OCI-LY7 (cell line): ENCODE measurements around the gene PHOSPHO2. TPM values are rescaled to one million over a fixed set of nuclear protein-coding genes. Genes with fewer than 3 reads are reported as not detected.

Experiments
- BruUV-seq: library from RNA; stranded (reverse); fragments of 400-500 nt; replicated peaks from 2 replicates; lab custom pipeline; 2021; lab: Mats Ljungman, UMichigan
- CTCF ChIA-PET: fragments of 300-600 bp; sonication (Branson Sonifier 250); formaldehyde crosslinking; loops from one replicate; lab custom pipeline; 2022; ENCODE audit warnings: antibody characterized with exemption; ENCODE audit not compliant: unreplicated experiment; lab: Charles Lee
- POLR2A ChIA-PET: fragments of 300-600 bp; sonication (Branson Sonifier 250); formaldehyde crosslinking; loops from one replicate; lab custom pipeline; 2022; ENCODE audit warnings: antibody characterized with exemption; lab: Charles Lee
- DNase-seq: peaks from one replicate; pipeline ENCODE4 v3.0.0-alpha.2; 2015; ENCODE audit warnings: low spot score
- H2AFZ ChIP-seq: fragments of 200-600 bp; sonication (generic), shearing (Covaris generic); 2 replicates; pipeline ENCODE4 v1.6.1; 2014; ENCODE audit warnings: mild to moderate bottlenecking, antibody characterized with exemption, low read length, moderate library complexity
- H3K27ac ChIP-seq: fragments of 200-600 bp; sonication (generic); 2 replicates; pipeline ENCODE4 v1.5.1; 2014; ENCODE audit warnings: mixed run types, low read depth, mild to moderate bottlenecking, moderate library complexity, low read length, inconsistent platforms; ENCODE audit not compliant: poor library complexity, severe bottlenecking
- H3K36me3 ChIP-seq: fragments of 200-600 bp; sonication (generic); 2 replicates; pipeline ENCODE4 v1.6.1; 2014; ENCODE audit warnings: mild to moderate bottlenecking, antibody characterized with exemption, low read length, moderate library complexity, mixed read lengths; ENCODE audit not compliant: insufficient read depth
- H3K4me1 ChIP-seq: fragments of 200-600 bp; sonication (generic); 2 replicates; pipeline ENCODE4 v1.5.1; 2014; ENCODE audit warnings: mild to moderate bottlenecking, low read length; ENCODE audit not compliant: insufficient read depth, poor library complexity, severe bottlenecking
- H3K4me2 ChIP-seq: fragments of 200-600 bp; sonication (generic); 2 replicates; pipeline ENCODE4 v1.6.1; 2014; ENCODE audit warnings: mild to moderate bottlenecking, low read length
- H3K4me3 ChIP-seq: fragments of 200-600 bp; sonication (generic); 2 replicates; pipeline ENCODE4 v1.5.1; 2014; ENCODE audit warnings: mild to moderate bottlenecking, low read depth, low read length; ENCODE audit not compliant: poor library complexity, severe bottlenecking
- H3K79me2 ChIP-seq: fragments of 200-600 bp; sonication (generic); 2 replicates; pipeline ENCODE4 v1.6.1; 2016; ENCODE audit warnings: low read depth, mild to moderate bottlenecking, low read length, moderate library complexity, mixed read lengths; ENCODE audit not compliant: insufficient read depth
- H3K9me2 ChIP-seq: fragments of 200-600 bp; sonication (generic); 2 replicates; pipeline ENCODE4 v1.6.1; 2016; ENCODE audit warnings: mild to moderate bottlenecking, low read length, mixed read lengths; ENCODE audit not compliant: insufficient read depth
- H3K9me3 ChIP-seq: fragments of 200-600 bp; sonication (generic); 2 replicates; pipeline ENCODE4 v1.6.1; 2014; ENCODE audit warnings: mild to moderate bottlenecking, mixed run types, low read length, mixed read lengths
- H4K20me1 ChIP-seq: fragments of 200-600 bp; sonication (generic); 2 replicates; pipeline ENCODE4 v1.6.1; 2014; ENCODE audit warnings: mild to moderate bottlenecking, antibody characterized with exemption, low read length, moderate library complexity, mixed read lengths; ENCODE audit not compliant: insufficient read depth
- CTCF ChIP-seq: fragments of 200-600 bp; sonication (generic); conservative IDR thresholded peaks from 2 replicates; pipeline ENCODE4 v1.5.1; 2014; ENCODE audit warnings: mild to moderate bottlenecking, antibody characterized with exemption, low read length, moderate library complexity, mixed read lengths
- EZH2phosphoT487 ChIP-seq: fragments of 200-600 bp; sonication (generic); IDR thresholded peaks from 2 replicates; pipeline ENCODE4 v1.6.1; 2018; ENCODE audit warnings: low read depth, borderline replicate concordance, mild to moderate bottlenecking, mixed run types, antibody characterized with exemption, low read length, moderate library complexity, mixed read lengths
- intact Hi-C: fragments of 100-400 bp; cut with micrococcal nuclease; formaldehyde crosslinking; loops from one replicate; pipeline ENCODE4 v1.10.0; 2022; ENCODE audit not compliant: unreplicated experiment
- total RNA-seq, 2 experiments: library from RNA; depleted of rRNA in 1 of 2; stranded (reverse); fragments of >200 nt in 1 of 2; shearing (Covaris generic) in 1 of 2; gene quantifications; 2 replicates each; pipeline ENCODE4 v1.2.3, GENCODE V29; 2014 to 2022

PHOSPHO2 gene
- total RNA-seq, 2 experiments from 2014 or later, result 2.8 to 2.9 TPM

DNA sequence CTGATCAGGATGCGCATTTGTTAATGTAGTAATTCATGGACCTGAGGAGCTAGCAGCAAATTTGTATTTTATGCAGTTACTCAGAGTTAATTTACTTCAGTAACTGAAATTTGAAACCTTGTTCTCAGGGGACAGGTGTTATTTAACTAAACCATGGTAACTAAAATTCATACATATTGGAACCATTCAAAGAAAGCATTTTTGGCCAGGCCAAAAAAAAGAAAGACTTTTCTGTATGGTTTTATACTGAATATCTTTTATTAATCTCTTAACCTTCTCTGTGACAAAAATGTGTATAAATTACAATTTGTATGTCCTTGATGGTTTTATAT is 35.0 kb downstream of the PHOSPHO2 start:
- Histone ChIP-seq H3K9me2 (no peaks in the 10 kb centered on the region), H3K9me3 (no peaks in the 10 kb centered on the region), H4K20me1 (no peaks in the 10 kb centered on the region), H3K79me2 (no peaks in the 10 kb centered on the region), H3K4me1 (no peaks in the 10 kb centered on the region), H3K4me3 (no peak overlapping the region), H3K27ac (no peak overlapping the region), H3K36me3 (no peaks in the 10 kb centered on the region), H3K4me2 (no peak overlapping the region), H2AFZ (no peak overlapping the region)
- ChIA-PET POLR2A (no interaction called here), CTCF (no interaction called here)
- intact Hi-C loops, result no loop called here
- no peak for TF ChIP-seq EZH2phosphoT487
- DNase-seq, result no peak
- no TSS peak for BruUV-seq

DNA sequence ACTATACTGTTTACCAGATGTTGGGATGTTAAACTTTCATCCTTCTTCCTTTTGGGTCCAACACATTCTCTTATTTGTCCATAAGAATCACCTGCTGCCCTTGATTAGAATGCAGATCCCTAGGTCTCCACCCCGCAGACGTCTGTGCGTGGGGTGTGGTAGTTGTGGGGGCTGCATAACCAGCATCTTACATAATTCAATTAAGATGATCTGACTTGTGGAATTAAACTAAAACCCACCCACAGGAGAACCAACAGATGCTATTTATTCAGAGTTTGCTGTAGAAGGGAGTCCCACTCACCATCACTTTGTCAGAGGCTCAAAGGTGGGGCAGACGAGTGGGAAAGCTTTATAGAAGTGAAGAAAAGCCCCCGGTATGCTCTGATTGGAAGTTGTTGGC is 37.8 kb downstream of the PHOSPHO2 start:
- intact Hi-C loops, result no loop called here
- no peaks in the 10 kb centered on the region for H4K20me1 ChIP-seq
- H3K79me2 ChIP-seq, result no peaks in the 10 kb centered on the region
- CTCF ChIA-PET, result no interaction called here
- H3K9me3 ChIP-seq, result no peaks in the 10 kb centered on the region
- H3K27ac ChIP-seq, result no peak overlapping the region
- POLR2A ChIA-PET, result no interaction called here
- H3K4me1 ChIP-seq, result no peaks in the 10 kb centered on the region
- no peak for DNase-seq
- BruUV-seq, result no TSS peak
- H2AFZ ChIP-seq, result no peak overlapping the region
- no peaks in the 10 kb centered on the region for H3K9me2 ChIP-seq
- TF ChIP-seq EZH2phosphoT487 (no peak), CTCF (no peak)
- no peak overlapping the region for H3K4me2 ChIP-seq
- H3K4me3 ChIP-seq, result no peak overlapping the region
- no peaks in the 10 kb centered on the region for H3K36me3 ChIP-seq

GRCh38 chr2:169732583-169733358 is 38.5 kb downstream of the PHOSPHO2 start:
- intact Hi-C loops, result no loop called here
- no peaks in the 10 kb centered on the region for H4K20me1 ChIP-seq
- no peak overlapping the region for H3K27ac ChIP-seq
- no peak for DNase-seq
- TF ChIP-seq EZH2phosphoT487 (no peak), CTCF (no peak)
- no peaks in the 10 kb centered on the region for H3K9me2 ChIP-seq
- H3K4me3 ChIP-seq, result no peak overlapping the region
- CTCF ChIA-PET, result no interaction called here
- POLR2A ChIA-PET, result no interaction called here
- H3K79me2 ChIP-seq, result no peaks in the 10 kb centered on the region
- H3K4me1 ChIP-seq, result no peaks in the 10 kb centered on the region
- BruUV-seq, result no TSS peak
- no peaks in the 10 kb centered on the region for H3K36me3 ChIP-seq
- no peak overlapping the region for H2AFZ ChIP-seq
- no peak overlapping the region; the same call in 1 of the 2 replicates for H3K4me2 ChIP-seq
- H3K9me3 ChIP-seq, result no peaks in the 10 kb centered on the region
